GDM1 (cell line): ENCODE data around the gene CNMD.

Experiments
- DNase-seq: peaks from one replicate; lab custom pipeline; 2025; lab: John Stamatoyannopoulos, UW

CNMD gene

GRCh38 chr13:52739468-52740071, at the start of gene CNMD:
Gene CNMD, minus strand, starts transcription at chr13:52739820. Its CDS starts 119 bp downstream, at chr13:52739701.
- no peak for DNase-seq

- no peak for DNase-seq
These were observed 48.4 kb upstream of the CNMD start for GRCh38 chr13:52788011-52788410.

GRCh38 chr13:52787235-52787634, 47.6 kb upstream of the CNMD start:
- DNase-seq, result no peak

- no peak for DNase-seq
These were observed 47.1 kb upstream of the CNMD start for GRCh38 chr13:52786766-52787165.

GRCh38 chr13:52785739-52786138, 46.1 kb upstream of the CNMD start:
- DNase-seq, result no peak

GRCh38 chr13:52784591-52785340, 45.1 kb upstream of the CNMD start:
- DNase-seq, result no peak

GRCh38 chr13:52783943-52784342, 44.3 kb upstream of the CNMD start:
- no peak for DNase-seq

- no peak for DNase-seq
These were observed 43.1 kb upstream of the CNMD start for GRCh38 chr13:52782471-52783448.

- no peak for DNase-seq
These were observed 41.0 kb upstream of the CNMD start for GRCh38 chr13:52780611-52781010.

GRCh38 chr13:52780092-52780491, 40.5 kb upstream of the CNMD start:
- no peak for DNase-seq

- no peak for DNase-seq
These were observed 39.5 kb upstream of the CNMD start for GRCh38 chr13:52779103-52779502.

GRCh38 chr13:52776726-52777125, 37.1 kb upstream of the CNMD start:
- DNase-seq, result no peak

- DNase-seq, result no peak
These were observed 35.9 kb upstream of the CNMD start for GRCh38 chr13:52775511-52775910.

- no peak for DNase-seq
These were observed 28.4 kb upstream of the CNMD start for GRCh38 chr13:52767949-52768516.

- DNase-seq, result no peak
These were observed 26.2 kb upstream of the CNMD start for GRCh38 chr13:52765611-52766390.

GRCh38 chr13:52760077-52760476, 20.5 kb upstream of the CNMD start:
- no peak for DNase-seq

- DNase-seq, result no peak
These were observed 18.5 kb upstream of the CNMD start for GRCh38 chr13:52758114-52758513.

- DNase-seq, result no peak
These were observed 11.6 kb upstream of the CNMD start for GRCh38 chr13:52751196-52751595.

GRCh38 chr13:52750713-52751112, 11.1 kb upstream of the CNMD start:
- no peak for DNase-seq

- no peak for DNase-seq
These were observed 9.8 kb upstream of the CNMD start for GRCh38 chr13:52749419-52749818.

- no peak for DNase-seq
These were observed 6.5 kb upstream of the CNMD start for GRCh38 chr13:52746141-52746540.
